SK-N-SH treated with all-trans-retinoic acid at 6 μM for 48 hours (cell line): ENCODE data around the gene OOSP2.

Source experiments
- ATAC-seq: fragments of 200-7000 bp; cut with Tn5 transposase; 3 replicates; pipeline ENCODE4 v1.9.1; 2020; ENCODE audit warnings: mild to moderate bottlenecking, moderate library complexity
- ARNTL ChIP-seq: fragments of 450-650 bp; formaldehyde crosslinking; IDR thresholded peaks from 2 replicates; pipeline ENCODE4 v1.5.0; 2020; ENCODE audit warnings: low read depth, mild to moderate bottlenecking, moderate library complexity, borderline replicate concordance
- BACH2 ChIP-seq: fragments of 250-450 bp; sonication (Bioruptor Pico); IDR thresholded peaks from 2 replicates; pipeline ENCODE4 v1.9.0; 2021; ENCODE audit warnings: mild to moderate bottlenecking, borderline replicate concordance
- CSDC2 ChIP-seq: fragments of 250-450 bp; sonication (Bioruptor Pico); IDR thresholded peaks from 2 replicates; pipeline ENCODE4 v1.5.0; 2020; ENCODE audit warnings: mild to moderate bottlenecking, moderate library complexity
- ESRRG ChIP-seq: fragments of 250-450 bp; sonication (Bioruptor Pico); IDR thresholded peaks from 2 replicates; pipeline ENCODE4 v1.6.1; 2021; ENCODE audit warnings: mild to moderate bottlenecking
- GLIS3 ChIP-seq: fragments of 250-450 bp; sonication (Bioruptor Pico); IDR thresholded peaks from 2 replicates; pipeline ENCODE4 v1.5.0; 2020; ENCODE audit warnings: mild to moderate bottlenecking, moderate library complexity
- OSR1 ChIP-seq: fragments of 250-450 bp; sonication (Bioruptor Pico); IDR thresholded peaks from 2 replicates; pipeline ENCODE4 v1.8.0; 2022; ENCODE audit warnings: moderate library complexity, mild to moderate bottlenecking, inconsistent platforms
- PPARA ChIP-seq: fragments of 250-450 bp; sonication (Bioruptor Pico); IDR thresholded peaks from 2 replicates; pipeline ENCODE4 v1.5.0; 2020; ENCODE audit warnings: mild to moderate bottlenecking, borderline replicate concordance
- RARB ChIP-seq: fragments of 250-450 bp; sonication (Bioruptor Pico); IDR thresholded peaks from 2 replicates; pipeline ENCODE4 v1.8.0; 2021; ENCODE audit warnings: mild to moderate bottlenecking, moderate library complexity
- TCF4 ChIP-seq: fragments of 250-450 bp; sonication (Bioruptor Pico); IDR thresholded peaks from 2 replicates; pipeline ENCODE4 v1.8.0; 2021; ENCODE audit warnings: mild to moderate bottlenecking, moderate library complexity, borderline replicate concordance
- TOX ChIP-seq: fragments of 250-450 bp; sonication (Bioruptor Pico); IDR thresholded peaks from 2 replicates; pipeline ENCODE4 v1.8.0; 2021; ENCODE audit warnings: mild to moderate bottlenecking, moderate library complexity, borderline replicate concordance
- ZC3H10 ChIP-seq: fragments of 250-450 bp; sonication (Bioruptor Pico); IDR thresholded peaks from 2 replicates; pipeline ENCODE4 v1.5.1; 2021; ENCODE audit warnings: mild to moderate bottlenecking, moderate library complexity
- ZFP3 ChIP-seq: fragments of 250-450 bp; sonication (Bioruptor Pico); IDR thresholded peaks from 2 replicates; pipeline ENCODE4 v1.5.0; 2020; ENCODE audit warnings: mild to moderate bottlenecking, moderate library complexity
- ZFP30 ChIP-seq: fragments of 450-650 bp; formaldehyde crosslinking; IDR thresholded peaks from 2 replicates; pipeline ENCODE4 v1.5.0; 2022; ENCODE audit warnings: mild to moderate bottlenecking, moderate library complexity
- ZNF565 ChIP-seq: fragments of 450-650 bp; formaldehyde crosslinking; conservative IDR thresholded peaks from 2 replicates; pipeline ENCODE4 v1.5.0; 2020; ENCODE audit warnings: low read depth, mild to moderate bottlenecking, moderate library complexity
- ZNF70 ChIP-seq: fragments of 450-650 bp; formaldehyde crosslinking; IDR thresholded peaks from 2 replicates; pipeline ENCODE4 v1.5.0; 2020; ENCODE audit warnings: mild to moderate bottlenecking, moderate library complexity
- ZNF8 ChIP-seq: fragments of 450-650 bp; formaldehyde crosslinking; IDR thresholded peaks from 2 replicates; pipeline ENCODE4 v1.5.0; 2020; ENCODE audit warnings: mild to moderate bottlenecking, moderate library complexity
- TF ChIP-seq, protein P1 (sequence below): fragments of 250-450 bp; sonication (Bioruptor Pico); IDR thresholded peaks from 2 replicates; pipeline ENCODE4 v1.8.0; 2020; ENCODE audit warnings: mild to moderate bottlenecking, moderate library complexity, borderline replicate concordance
- TF ChIP-seq, protein P2 (sequence below): fragments of 250-450 bp; sonication (Bioruptor Pico); IDR thresholded peaks from 2 replicates; pipeline ENCODE4 v1.5.1; 2020; ENCODE audit warnings: low read depth, mild to moderate bottlenecking, moderate library complexity
- TF ChIP-seq, protein P3 (sequence below): fragments of 250-450 bp; sonication (Bioruptor Pico); IDR thresholded peaks from 2 replicates; pipeline ENCODE4 v1.5.1; 2021; ENCODE audit warnings: mild to moderate bottlenecking, moderate library complexity
- TF ChIP-seq, protein P4 (sequence below): fragments of 250-450 bp; sonication (Bioruptor Pico); IDR thresholded peaks from 2 replicates; pipeline ENCODE4 v1.8.0; 2021; ENCODE audit warnings: low read depth, mild to moderate bottlenecking, moderate library complexity, borderline replicate concordance
- TF ChIP-seq, protein P5 (sequence below): fragments of 250-450 bp; sonication (Bioruptor Pico); IDR thresholded peaks from 2 replicates; pipeline ENCODE4 v1.5.0; 2020; ENCODE audit warnings: mild to moderate bottlenecking, moderate library complexity

The OOSP2 gene

DNA sequence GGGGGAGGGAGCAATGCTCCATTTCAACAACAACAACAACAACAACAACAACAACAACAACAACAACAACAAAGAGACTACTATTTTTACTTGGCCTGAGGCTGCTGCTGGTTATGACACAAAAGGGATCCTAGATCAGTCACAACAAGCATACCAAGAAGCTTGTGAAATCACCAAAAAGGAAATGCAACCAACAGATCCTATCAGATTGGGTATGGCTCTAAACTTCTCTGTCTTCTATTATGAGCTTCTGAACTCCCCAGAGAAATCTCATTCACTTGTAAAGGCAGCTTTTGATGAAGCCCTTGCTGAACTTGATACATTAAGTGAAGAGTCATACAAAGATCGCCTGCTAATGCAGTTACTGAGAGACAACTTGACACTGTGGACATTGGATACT is 37.8 kb downstream of the OOSP2 start (continued):
- TF ChIP-seq, protein P1, sequence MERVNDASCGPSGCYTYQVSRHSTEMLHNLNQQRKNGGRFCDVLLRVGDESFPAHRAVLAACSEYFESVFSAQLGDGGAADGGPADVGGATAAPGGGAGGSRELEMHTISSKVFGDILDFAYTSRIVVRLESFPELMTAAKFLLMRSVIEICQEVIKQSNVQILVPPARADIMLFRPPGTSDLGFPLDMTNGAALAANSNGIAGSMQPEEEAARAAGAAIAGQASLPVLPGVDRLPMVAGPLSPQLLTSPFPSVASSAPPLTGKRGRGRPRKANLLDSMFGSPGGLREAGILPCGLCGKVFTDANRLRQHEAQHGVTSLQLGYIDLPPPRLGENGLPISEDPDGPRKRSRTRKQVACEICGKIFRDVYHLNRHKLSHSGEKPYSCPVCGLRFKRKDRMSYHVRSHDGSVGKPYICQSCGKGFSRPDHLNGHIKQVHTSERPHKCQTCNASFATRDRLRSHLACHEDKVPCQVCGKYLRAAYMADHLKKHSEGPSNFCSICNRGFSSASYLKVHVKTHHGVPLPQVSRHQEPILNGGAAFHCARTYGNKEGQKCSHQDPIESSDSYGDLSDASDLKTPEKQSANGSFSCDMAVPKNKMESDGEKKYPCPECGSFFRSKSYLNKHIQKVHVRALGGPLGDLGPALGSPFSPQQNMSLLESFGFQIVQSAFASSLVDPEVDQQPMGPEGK (CRISPR knock-in tag): no peak

DNA sequence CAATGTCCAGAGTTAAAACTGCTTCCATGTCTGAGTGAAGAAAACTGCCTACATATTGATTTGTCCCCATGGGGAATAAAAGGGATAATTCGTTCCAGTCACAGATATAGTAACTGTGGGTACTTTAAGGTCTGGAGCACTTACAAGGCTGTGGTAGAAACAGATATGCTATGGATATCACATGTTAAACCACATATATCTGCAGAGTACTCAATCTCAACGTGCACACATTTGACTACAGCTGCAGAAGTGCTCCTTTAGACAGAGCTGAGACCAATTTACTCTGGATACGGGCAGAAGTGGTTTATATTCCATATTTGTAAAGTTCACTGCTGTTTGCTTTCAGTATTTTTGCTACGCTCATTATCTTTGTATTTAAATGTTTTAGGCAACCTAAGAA is 38.5 kb downstream of the OOSP2 start:
- no peak for ATAC-seq
- TF ChIP-seq ARNTL (CRISPR knock-in tag): no peak
- no peak for TF ChIP-seq ZNF8 (CRISPR knock-in tag)
- TF ChIP-seq ESRRG (CRISPR knock-in tag): no peak
- TF ChIP-seq ZNF565 (CRISPR knock-in tag): no peak
- TF ChIP-seq ZNF70: no peak
- no peak for TF ChIP-seq TOX (CRISPR knock-in tag)
- TF ChIP-seq BACH2: no peak
- no peak for TF ChIP-seq CSDC2 (CRISPR knock-in tag)
- TF ChIP-seq, protein P2, sequence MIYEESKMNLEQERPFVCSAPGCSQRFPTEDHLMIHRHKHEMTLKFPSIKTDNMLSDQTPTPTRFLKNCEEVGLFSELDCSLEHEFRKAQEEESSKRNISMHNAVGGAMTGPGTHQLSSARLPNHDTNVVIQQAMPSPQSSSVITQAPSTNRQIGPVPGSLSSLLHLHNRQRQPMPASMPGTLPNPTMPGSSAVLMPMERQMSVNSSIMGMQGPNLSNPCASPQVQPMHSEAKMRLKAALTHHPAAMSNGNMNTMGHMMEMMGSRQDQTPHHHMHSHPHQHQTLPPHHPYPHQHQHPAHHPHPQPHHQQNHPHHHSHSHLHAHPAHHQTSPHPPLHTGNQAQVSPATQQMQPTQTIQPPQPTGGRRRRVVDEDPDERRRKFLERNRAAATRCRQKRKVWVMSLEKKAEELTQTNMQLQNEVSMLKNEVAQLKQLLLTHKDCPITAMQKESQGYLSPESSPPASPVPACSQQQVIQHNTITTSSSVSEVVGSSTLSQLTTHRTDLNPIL (CRISPR knock-in tag): no peak
- no peak for TF ChIP-seq ZC3H10 (CRISPR knock-in tag)
- TF ChIP-seq PPARA (CRISPR knock-in tag): no peak
- TF ChIP-seq, protein P3, sequence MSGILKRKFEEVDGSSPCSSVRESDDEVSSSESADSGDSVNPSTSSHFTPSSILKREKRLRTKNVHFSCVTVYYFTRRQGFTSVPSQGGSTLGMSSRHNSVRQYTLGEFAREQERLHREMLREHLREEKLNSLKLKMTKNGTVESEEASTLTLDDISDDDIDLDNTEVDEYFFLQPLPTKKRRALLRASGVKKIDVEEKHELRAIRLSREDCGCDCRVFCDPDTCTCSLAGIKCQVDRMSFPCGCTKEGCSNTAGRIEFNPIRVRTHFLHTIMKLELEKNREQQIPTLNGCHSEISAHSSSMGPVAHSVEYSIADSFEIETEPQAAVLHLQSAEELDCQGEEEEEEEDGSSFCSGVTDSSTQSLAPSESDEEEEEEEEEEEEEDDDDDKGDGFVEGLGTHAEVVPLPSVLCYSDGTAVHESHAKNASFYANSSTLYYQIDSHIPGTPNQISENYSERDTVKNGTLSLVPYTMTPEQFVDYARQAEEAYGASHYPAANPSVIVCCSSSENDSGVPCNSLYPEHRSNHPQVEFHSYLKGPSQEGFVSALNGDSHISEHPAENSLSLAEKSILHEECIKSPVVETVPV: no peak
- TF ChIP-seq, protein P1 (CRISPR knock-in tag): no peak
- no peak for TF ChIP-seq ZFP30 (CRISPR knock-in tag)
- TF ChIP-seq, protein P4, sequence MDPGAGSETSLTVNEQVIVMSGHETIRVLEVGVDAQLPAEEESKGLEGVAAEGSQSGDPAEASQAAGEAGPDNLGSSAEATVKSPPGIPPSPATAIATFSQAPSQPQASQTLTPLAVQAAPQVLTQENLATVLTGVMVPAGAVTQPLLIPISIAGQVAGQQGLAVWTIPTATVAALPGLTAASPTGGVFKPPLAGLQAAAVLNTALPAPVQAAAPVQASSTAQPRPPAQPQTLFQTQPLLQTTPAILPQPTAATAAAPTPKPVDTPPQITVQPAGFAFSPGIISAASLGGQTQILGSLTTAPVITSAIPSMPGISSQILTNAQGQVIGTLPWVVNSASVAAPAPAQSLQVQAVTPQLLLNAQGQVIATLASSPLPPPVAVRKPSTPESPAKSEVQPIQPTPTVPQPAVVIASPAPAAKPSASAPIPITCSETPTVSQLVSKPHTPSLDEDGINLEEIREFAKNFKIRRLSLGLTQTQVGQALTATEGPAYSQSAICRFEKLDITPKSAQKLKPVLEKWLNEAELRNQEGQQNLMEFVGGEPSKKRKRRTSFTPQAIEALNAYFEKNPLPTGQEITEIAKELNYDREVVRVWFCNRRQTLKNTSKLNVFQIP (CRISPR knock-in tag): no peak
- TF ChIP-seq, protein P5, sequence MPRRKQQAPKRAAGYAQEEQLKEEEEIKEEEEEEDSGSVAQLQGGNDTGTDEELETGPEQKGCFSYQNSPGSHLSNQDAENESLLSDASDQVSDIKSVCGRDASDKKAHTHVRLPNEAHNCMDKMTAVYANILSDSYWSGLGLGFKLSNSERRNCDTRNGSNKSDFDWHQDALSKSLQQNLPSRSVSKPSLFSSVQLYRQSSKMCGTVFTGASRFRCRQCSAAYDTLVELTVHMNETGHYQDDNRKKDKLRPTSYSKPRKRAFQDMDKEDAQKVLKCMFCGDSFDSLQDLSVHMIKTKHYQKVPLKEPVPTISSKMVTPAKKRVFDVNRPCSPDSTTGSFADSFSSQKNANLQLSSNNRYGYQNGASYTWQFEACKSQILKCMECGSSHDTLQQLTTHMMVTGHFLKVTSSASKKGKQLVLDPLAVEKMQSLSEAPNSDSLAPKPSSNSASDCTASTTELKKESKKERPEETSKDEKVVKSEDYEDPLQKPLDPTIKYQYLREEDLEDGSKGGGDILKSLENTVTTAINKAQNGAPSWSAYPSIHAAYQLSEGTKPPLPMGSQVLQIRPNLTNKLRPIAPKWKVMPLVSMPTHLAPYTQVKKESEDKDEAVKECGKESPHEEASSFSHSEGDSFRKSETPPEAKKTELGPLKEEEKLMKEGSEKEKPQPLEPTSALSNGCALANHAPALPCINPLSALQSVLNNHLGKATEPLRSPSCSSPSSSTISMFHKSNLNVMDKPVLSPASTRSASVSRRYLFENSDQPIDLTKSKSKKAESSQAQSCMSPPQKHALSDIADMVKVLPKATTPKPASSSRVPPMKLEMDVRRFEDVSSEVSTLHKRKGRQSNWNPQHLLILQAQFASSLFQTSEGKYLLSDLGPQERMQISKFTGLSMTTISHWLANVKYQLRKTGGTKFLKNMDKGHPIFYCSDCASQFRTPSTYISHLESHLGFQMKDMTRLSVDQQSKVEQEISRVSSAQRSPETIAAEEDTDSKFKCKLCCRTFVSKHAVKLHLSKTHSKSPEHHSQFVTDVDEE (CRISPR knock-in tag): no peak
- no peak for TF ChIP-seq OSR1 (CRISPR knock-in tag)
- TF ChIP-seq RARB (CRISPR knock-in tag): no peak
- TF ChIP-seq TCF4: no peak
- no peak for TF ChIP-seq ZFP3
- TF ChIP-seq, all 23 proteins: peak for 0

DNA sequence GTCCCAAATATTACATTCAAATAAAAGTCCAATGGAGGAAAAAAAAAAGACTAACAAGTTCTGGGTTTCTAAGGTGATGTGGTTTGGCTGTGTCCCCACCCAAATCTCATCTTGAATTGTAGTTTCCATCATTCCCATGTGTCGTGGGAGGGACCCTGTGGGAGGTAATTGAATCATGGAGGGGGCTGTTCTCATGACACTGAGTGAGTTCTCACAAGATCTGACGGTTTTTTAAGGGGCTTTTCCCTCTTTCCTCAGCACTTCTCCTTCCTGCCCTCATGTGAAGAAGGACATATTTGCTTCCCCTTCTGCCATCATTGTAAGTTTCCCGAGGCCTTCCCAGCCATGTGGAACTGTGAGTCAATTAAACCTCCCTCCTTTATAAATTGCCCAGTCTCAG is 40.3 kb downstream of the OOSP2 start:
- TF ChIP-seq, protein P1 (CRISPR knock-in tag): no peak
- TF ChIP-seq GLIS3 (CRISPR knock-in tag) (no peak), ZNF8 (CRISPR knock-in tag) (no peak), ZC3H10 (CRISPR knock-in tag) (no peak), RARB (CRISPR knock-in tag) (no peak)
- TF ChIP-seq, protein P4 (CRISPR knock-in tag): no peak
- TF ChIP-seq, protein P5 (CRISPR knock-in tag): no peak
- TF ChIP-seq, all 23 proteins: peak for 0
- no peak for ATAC-seq
